Activated CD8-positive, alpha-beta T cell treated with anti-CD3 and anti-CD28 coated beads for 36 hours (primary cell): Measurements from ENCODE around the gene WFDC13. TPM values are rescaled to one million over a fixed set of nuclear protein-coding genes. Genes with fewer than 3 reads are reported as not detected.
"Not testable (repeated sequence)": the region's sequence is repeated elsewhere in the genome, so short reads cannot be mapped to it uniquely, and the experiment has no call there.

Experiments
- ATAC-seq: fragments of 200-7000 bp; cut with Tn5 transposase; one replicate; pipeline ENCODE4 v1.10.0; 2021; ENCODE audit warnings: mild to moderate bottlenecking, moderate library complexity
- CTCF ChIA-PET: fragments of 350-600 bp; sonication (Branson Sonifier 250); formaldehyde crosslinking; loops from one replicate; lab custom pipeline; 2021; ENCODE audit warnings: antibody characterized with exemption; lab: Charles Lee
- POLR2A ChIA-PET: fragments of 350-600 bp; sonication (Branson Sonifier 250); formaldehyde crosslinking; loops from one replicate; lab custom pipeline; 2021; ENCODE audit warnings: antibody characterized with exemption; lab: Charles Lee
- DNase-seq: peaks from one replicate; pipeline ENCODE4 v3.0.0-alpha.2; 2020
- H3K27ac Mint-ChIP-seq: one replicate; pipeline ENCODE4 v1.8.0; 2021; ENCODE audit warnings: mild to moderate bottlenecking, mixed read lengths
- H3K27me3 Mint-ChIP-seq: one replicate; pipeline ENCODE4 v1.8.0; 2021; ENCODE audit warnings: mixed read lengths
- H3K36me3 Mint-ChIP-seq: one replicate; pipeline ENCODE4 v1.8.0; 2021; ENCODE audit warnings: low read depth, mixed read lengths
- H3K4me1 Mint-ChIP-seq: one replicate; pipeline ENCODE4 v1.8.0; 2021; ENCODE audit warnings: low read depth, mixed read lengths
- H3K4me3 Mint-ChIP-seq: one replicate; pipeline ENCODE4 v1.8.0; 2021; ENCODE audit warnings: mild to moderate bottlenecking, moderate library complexity, mixed read lengths
- H3K9me3 Mint-ChIP-seq: one replicate; pipeline ENCODE4 v1.8.0; 2021; ENCODE audit warnings: mixed read lengths
- intact Hi-C: fragments of 100-400 bp; cut with micrococcal nuclease; formaldehyde crosslinking; loops from one replicate; pipeline ENCODE4 v1.10.0; 2022
- total RNA-seq, 2 experiments: library from RNA; stranded (reverse); gene quantifications; one replicate each; pipeline ENCODE4 v1.2.3, GENCODE V29; 2021
- TF ChIP-seq, protein P1 (sequence below): fragments of 200-600 bp; IDR thresholded peaks from one replicate; pipeline ENCODE4 v1.8.0; 2022; ENCODE audit warnings: antibody characterized with exemption, mild to moderate bottlenecking

Gene WFDC13
- total RNA-seq, 2 experiments from 2014 or later, result not detected

DNA sequence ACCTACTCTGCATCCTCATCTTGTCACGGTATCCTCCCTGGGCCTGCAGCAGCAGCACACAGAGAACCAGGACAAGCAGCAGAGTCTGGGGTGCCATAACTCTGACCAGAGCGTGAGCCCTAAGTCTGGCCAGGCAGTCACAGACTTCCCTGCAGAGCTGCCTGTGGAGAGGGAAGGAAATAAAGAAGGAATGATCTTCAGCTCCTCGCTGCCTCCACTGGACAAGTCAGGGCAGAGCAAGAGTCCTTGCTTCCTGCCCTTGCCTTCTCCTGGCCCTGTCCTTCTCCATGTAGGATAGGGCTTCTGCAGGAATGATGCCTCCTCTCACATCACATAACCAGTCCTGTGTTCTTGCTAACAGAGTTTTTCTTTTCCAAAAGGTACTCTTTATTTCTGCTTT is 15.9 kb upstream of the WFDC13 start:
- intact Hi-C loops, result no loop called here
- Mint-ChIP-seq H3K36me3 (no peaks in the 10 kb centered on the region), H3K27ac (no peak overlapping the region), H3K4me1 (no peaks in the 10 kb centered on the region), H3K9me3 (no peaks in the 10 kb centered on the region), H3K4me3 (no peak overlapping the region), H3K27me3 (peaks cover 8% of the 10 kb centered on the region)
- ATAC-seq (no peak), DNase-seq (no peak)
- TF ChIP-seq, protein P1, sequence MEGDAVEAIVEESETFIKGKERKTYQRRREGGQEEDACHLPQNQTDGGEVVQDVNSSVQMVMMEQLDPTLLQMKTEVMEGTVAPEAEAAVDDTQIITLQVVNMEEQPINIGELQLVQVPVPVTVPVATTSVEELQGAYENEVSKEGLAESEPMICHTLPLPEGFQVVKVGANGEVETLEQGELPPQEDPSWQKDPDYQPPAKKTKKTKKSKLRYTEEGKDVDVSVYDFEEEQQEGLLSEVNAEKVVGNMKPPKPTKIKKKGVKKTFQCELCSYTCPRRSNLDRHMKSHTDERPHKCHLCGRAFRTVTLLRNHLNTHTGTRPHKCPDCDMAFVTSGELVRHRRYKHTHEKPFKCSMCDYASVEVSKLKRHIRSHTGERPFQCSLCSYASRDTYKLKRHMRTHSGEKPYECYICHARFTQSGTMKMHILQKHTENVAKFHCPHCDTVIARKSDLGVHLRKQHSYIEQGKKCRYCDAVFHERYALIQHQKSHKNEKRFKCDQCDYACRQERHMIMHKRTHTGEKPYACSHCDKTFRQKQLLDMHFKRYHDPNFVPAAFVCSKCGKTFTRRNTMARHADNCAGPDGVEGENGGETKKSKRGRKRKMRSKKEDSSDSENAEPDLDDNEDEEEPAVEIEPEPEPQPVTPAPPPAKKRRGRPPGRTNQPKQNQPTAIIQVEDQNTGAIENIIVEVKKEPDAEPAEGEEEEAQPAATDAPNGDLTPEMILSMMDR, result no peak
- ChIA-PET CTCF (interaction anchor here (1.1 to 1.8 kb wide), 2 partner anchors 14 to 85 kb away, joined by 3 to 4 read pairs; no protein-coding TSS in a partner anchor), POLR2A (no interaction called here)

GRCh38 chr20:45693346-45693745 is 8.5 kb upstream of the WFDC13 start:
- H3K4me3 Mint-ChIP-seq, DNase-seq, H3K27ac Mint-ChIP-seq, H3K9me3 Mint-ChIP-seq, H3K36me3 Mint-ChIP-seq, intact Hi-C loops, CTCF ChIA-PET, ATAC-seq, POLR2A ChIA-PET, H3K4me1 Mint-ChIP-seq: not testable (repeated sequence)
- H3K27me3 Mint-ChIP-seq, result peaks cover 22% of the 10 kb centered on the region

DNA sequence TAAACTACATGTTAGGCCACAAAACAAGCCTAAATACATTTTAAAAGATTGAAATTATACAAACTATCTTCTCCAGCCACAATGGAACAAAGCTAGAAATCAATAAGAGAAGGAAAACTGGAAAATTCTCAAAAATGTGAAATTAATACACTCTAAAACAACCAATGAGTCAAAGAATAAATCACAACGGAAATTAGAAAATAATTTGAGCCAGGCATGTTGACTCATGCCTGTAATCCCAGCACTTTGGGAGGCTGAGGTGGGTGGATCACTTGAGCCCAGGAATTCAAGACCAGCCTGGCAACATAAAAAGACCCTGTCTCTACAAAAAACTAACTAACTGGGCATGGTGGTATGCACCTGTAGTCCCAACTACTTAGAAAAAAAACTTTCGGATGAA is 6.3 kb upstream of the WFDC13 start:
- CTCF ChIA-PET, result no interaction called here
- ATAC-seq (no peak), DNase-seq (no peak)
- H3K9me3 Mint-ChIP-seq, result peaks cover 1% of the 10 kb centered on the region
- H3K4me1 Mint-ChIP-seq, result no peaks in the 10 kb centered on the region
- H3K27me3 Mint-ChIP-seq, result peaks cover 21% of the 10 kb centered on the region
- no peaks in the 10 kb centered on the region for H3K36me3 Mint-ChIP-seq
- intact Hi-C loops, result no loop called here
- no peak overlapping the region for H3K27ac Mint-ChIP-seq
- POLR2A ChIA-PET, result no interaction called here
- H3K4me3 Mint-ChIP-seq, result no peak overlapping the region
- TF ChIP-seq, protein P1, result no peak

DNA sequence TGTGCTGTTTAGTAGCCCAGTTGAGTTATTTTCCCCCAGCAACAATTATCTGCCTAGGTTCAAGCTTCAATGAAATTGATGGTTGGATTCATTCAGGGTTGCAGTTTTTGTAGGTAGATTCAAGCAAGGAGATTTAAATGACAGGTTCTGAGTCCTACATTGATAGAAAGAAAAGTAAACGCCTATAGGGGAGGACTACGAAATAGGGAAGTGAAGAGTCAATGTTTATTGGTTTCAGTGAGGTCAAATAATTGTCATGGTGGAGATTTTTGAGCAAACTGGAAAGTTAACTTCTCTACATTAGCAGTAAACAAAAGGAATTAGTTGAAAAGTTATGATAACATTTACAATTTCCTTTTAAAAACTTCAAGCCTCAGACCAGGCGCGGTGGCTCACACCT is 734 bp upstream of the WFDC13 start:
- Mint-ChIP-seq H3K4me3 (no peak overlapping the region), H3K27ac (no peak overlapping the region), H3K4me1 (no peaks in the 10 kb centered on the region), H3K27me3 (peaks cover 18% of the 10 kb centered on the region), H3K36me3 (no peaks in the 10 kb centered on the region), H3K9me3 (no peaks in the 10 kb centered on the region)
- ChIA-PET POLR2A (no interaction called here), CTCF (no interaction called here)
- DNase-seq (no peak), ATAC-seq (no peak)
- intact Hi-C loops, result no loop called here
- TF ChIP-seq, protein P1, result no peak

DNA sequence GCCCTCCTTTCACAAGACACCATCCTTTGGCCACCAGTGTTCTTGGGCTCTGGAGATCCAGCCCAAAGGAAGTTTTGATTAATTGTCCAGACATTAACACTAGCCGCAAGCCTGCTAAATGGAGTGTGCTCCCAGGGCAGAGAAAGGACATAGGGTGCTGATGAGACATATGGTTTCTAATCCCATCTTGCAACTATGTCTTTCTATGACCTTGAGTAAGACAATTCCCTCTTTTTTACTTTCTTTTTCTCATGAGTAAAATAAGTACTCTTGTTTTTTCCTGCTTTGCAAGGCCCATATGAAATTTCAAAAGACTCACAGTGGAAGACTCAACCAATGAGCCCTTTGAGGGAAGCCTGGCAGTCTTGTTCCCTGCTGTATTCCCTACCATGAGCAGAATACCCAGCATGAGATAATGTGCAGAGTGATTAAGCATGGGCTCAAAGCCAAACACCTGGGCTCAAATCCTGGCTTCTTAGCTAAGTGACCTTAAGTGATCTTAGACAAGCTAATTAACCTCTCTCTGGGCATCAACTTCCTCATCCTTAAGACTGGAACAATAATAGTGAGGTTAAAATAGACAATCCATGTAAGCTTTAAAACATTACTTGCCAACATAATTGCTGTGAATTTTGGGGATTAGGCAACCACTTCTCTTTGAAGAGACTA is 3.3 kb downstream of the WFDC13 start, which contains the start of gene WFDC10B:
WFDC10B (minus strand) TSS at position 51 of the 669 bp plus-strand sequence. CDS start 19,027 bp downstream, outside the sequence.
- Mint-ChIP-seq H3K27me3 (peaks cover 21% of the 10 kb centered on the region), H3K4me1 (no peaks in the 10 kb centered on the region)
- CTCF ChIA-PET, result interaction anchor here (0.8 kb wide), 1 partner anchor 66 kb away, joined by 7 read pairs; no protein-coding TSS in a partner anchor

DNA sequence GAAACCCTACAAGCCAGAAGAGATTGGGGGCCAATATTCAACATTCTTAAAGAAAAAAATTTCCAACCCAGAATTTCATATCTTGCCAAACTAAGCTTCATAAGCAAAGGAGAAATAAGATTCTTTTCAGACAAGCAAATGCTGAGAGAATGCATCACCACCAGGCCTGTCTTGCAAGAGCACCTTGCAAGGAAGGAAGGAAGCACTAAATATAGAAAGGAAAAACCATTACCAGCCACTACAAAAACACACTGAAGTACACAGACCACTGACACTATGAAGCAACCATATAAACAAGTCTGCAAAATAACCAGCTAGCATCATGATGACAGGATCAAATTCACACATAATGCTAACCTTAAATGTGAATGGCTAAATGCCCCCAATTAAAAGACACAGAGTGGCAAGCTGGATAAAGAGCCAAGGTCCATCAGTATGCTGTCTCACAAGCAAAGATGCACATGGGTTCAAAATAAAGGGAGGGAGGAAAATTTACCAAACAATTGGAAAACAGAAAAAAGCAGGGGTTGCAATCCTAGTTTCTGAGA is 14.4 kb downstream of the WFDC13 start:
- H3K36me3 Mint-ChIP-seq, H3K4me1 Mint-ChIP-seq, POLR2A ChIA-PET, DNase-seq, intact Hi-C loops, ATAC-seq, H3K27ac Mint-ChIP-seq, H3K9me3 Mint-ChIP-seq, H3K4me3 Mint-ChIP-seq: not testable (repeated sequence)
- H3K27me3 Mint-ChIP-seq, result peaks cover 18% of the 10 kb centered on the region
- CTCF ChIA-PET, result interaction anchor here (1.5 kb wide), 1 partner anchor 55 kb away, joined by 6 read pairs; no protein-coding TSS in a partner anchor

More for the DNA sequence above, 3.3 kb downstream of the WFDC13 start, which contains the start of gene WFDC10B:
- POLR2A ChIA-PET, result no interaction called here
- H3K9me3 Mint-ChIP-seq, result no peaks in the 10 kb centered on the region
- H3K4me3 Mint-ChIP-seq, result no peak within 1 kb of the TSS
- no peak within 1 kb of the TSS for H3K27ac Mint-ChIP-seq
- TF ChIP-seq, protein P1, result no peak
- no peaks in the 10 kb centered on the region for H3K36me3 Mint-ChIP-seq
- no peak for DNase-seq
- intact Hi-C loops, result no loop called here
- ATAC-seq, result no peak
